ENCODE data around the gene NME7. TPM values are rescaled to one million over a fixed set of nuclear protein-coding genes. Genes with fewer than 3 reads are reported as not detected.

Gene NME7
- total RNA-seq, 2 donors from 2014 or later = 10.3 to 16.3 TPM

DNA sequence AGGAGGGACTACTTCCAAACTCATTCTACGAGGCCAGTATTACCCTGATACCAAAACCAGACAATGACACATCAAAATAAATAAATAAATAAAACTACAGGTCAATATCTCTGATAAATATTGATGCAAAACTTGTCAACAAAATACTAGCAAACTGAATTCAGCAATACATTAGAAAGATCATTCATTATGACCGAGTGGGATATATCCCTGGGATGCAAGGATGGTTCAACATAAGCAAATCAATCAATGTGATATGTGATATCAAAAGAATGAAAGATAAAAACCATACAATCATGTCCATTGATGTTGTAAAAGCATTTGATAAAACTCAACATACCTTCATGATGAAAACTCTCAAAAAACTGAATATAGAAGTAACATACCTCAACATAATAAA is 36.7 kb downstream of the NME7 start:
- DNase-seq (ENCODE audit: low spot score) = no peak
- H3K36me3 ChIP-seq = no peaks in the 10 kb centered on the region
- no peak overlapping the region for H3K27ac ChIP-seq
- H3K4me1 ChIP-seq (replicated peaks) = no peaks in the 10 kb centered on the region
- no peaks in the 10 kb centered on the region for H3K27me3 ChIP-seq (replicated peaks; ENCODE audit: insufficient read depth)
- intact Hi-C loops (cut with DNase I) = no loop called here
- 98% methylated on average over 2 of the region's 2 CpGs for WGBS
- H3K4me3 ChIP-seq = no peak overlapping the region
- H3K9me3 ChIP-seq = no peaks in the 10 kb centered on the region
- no peak for TF ChIP-seq POLR2AphosphoS5 (IDR thresholded peaks at IDR 0.05)
- TF ChIP-seq, protein P1, sequence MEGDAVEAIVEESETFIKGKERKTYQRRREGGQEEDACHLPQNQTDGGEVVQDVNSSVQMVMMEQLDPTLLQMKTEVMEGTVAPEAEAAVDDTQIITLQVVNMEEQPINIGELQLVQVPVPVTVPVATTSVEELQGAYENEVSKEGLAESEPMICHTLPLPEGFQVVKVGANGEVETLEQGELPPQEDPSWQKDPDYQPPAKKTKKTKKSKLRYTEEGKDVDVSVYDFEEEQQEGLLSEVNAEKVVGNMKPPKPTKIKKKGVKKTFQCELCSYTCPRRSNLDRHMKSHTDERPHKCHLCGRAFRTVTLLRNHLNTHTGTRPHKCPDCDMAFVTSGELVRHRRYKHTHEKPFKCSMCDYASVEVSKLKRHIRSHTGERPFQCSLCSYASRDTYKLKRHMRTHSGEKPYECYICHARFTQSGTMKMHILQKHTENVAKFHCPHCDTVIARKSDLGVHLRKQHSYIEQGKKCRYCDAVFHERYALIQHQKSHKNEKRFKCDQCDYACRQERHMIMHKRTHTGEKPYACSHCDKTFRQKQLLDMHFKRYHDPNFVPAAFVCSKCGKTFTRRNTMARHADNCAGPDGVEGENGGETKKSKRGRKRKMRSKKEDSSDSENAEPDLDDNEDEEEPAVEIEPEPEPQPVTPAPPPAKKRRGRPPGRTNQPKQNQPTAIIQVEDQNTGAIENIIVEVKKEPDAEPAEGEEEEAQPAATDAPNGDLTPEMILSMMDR (IDR thresholded peaks at IDR 0.05) = no peak
- no peak for TF ChIP-seq POLR2A (IDR thresholded peaks at IDR 0.05)

GRCh38 chr1:169329383-169329782 is 38.2 kb downstream of the NME7 start:
- 100% methylated on average over 1 of the region's 1 CpG for WGBS
- no peaks in the 10 kb centered on the region for H3K9me3 ChIP-seq

DNA sequence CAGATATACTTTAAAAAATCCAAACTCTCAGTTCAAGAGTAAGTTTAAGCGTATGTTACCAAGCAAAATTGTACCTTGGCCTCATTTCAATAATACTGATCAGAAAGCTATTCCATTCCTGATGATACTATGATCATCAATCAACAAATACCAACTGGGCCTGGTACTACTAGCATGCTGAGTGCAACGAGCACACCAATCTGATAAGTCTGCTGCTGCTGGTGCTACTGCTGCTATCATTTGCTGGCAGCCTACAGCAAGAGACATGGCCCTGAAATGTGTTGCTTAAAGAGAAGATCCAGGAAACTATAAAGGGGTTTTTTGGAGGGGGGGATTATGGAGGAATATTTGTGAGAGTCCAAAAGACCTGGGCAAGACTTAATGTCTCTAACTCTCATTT is 39.7 kb downstream of the NME7 start:
- no peak overlapping the region for H3K27ac ChIP-seq
- no peak for DNase-seq (ENCODE audit: low spot score)
- H3K4me3 ChIP-seq = no peak overlapping the region
- TF ChIP-seq, protein P1 (IDR thresholded peaks at IDR 0.05) = no peak
- TF ChIP-seq POLR2A (IDR thresholded peaks at IDR 0.05) (no peak), POLR2AphosphoS5 (IDR thresholded peaks at IDR 0.05) (no peak)
- no peaks in the 10 kb centered on the region for H3K36me3 ChIP-seq
- H3K4me1 ChIP-seq (replicated peaks) = no peaks in the 10 kb centered on the region
- no peaks in the 10 kb centered on the region for H3K27me3 ChIP-seq (replicated peaks; ENCODE audit: insufficient read depth)
- H3K9me3 ChIP-seq = no peaks in the 10 kb centered on the region
- intact Hi-C loops (cut with DNase I) = no loop called here
- 89% methylated on average over 2 of the region's 2 CpGs for WGBS

More at GRCh38 chr1:169329383-169329782, 38.2 kb downstream of the NME7 start:
- no peaks in the 10 kb centered on the region for H3K36me3 ChIP-seq
- H3K4me1 ChIP-seq (replicated peaks) = no peaks in the 10 kb centered on the region
- DNase-seq (ENCODE audit: low spot score) = no peak
- no peak overlapping the region for H3K4me3 ChIP-seq
- no peaks in the 10 kb centered on the region for H3K27me3 ChIP-seq (replicated peaks; ENCODE audit: insufficient read depth)
- no peak for TF ChIP-seq POLR2A (IDR thresholded peaks at IDR 0.05)
- TF ChIP-seq, protein P1 (IDR thresholded peaks at IDR 0.05) = no peak
- no peak for TF ChIP-seq POLR2AphosphoS5 (IDR thresholded peaks at IDR 0.05)
- no peak overlapping the region for H3K27ac ChIP-seq
- intact Hi-C loops (cut with DNase I) = no loop called here

- H3K36me3 ChIP-seq = no peaks in the 10 kb centered on the region
- no peaks in the 10 kb centered on the region for H3K4me1 ChIP-seq (replicated peaks)
- no peak overlapping the region for H3K4me3 ChIP-seq
- DNase-seq (ENCODE audit: low spot score) = no peak
- TF ChIP-seq POLR2A (IDR thresholded peaks at IDR 0.05) (no peak), POLR2AphosphoS5 (IDR thresholded peaks at IDR 0.05) (no peak)
- TF ChIP-seq, protein P1 (IDR thresholded peaks at IDR 0.05) = no peak
- H3K27me3 ChIP-seq (replicated peaks; ENCODE audit: insufficient read depth) = no peaks in the 10 kb centered on the region
- no peaks in the 10 kb centered on the region for H3K9me3 ChIP-seq
- intact Hi-C loops (cut with DNase I) = no loop called here
- no peak overlapping the region for H3K27ac ChIP-seq
Observed at GRCh38 chr1:169326956-169327268, 40.7 kb downstream of the NME7 start.

GRCh38 chr1:169326261-169326955 is 41.2 kb downstream of the NME7 start:
- DNase-seq (ENCODE audit: low spot score) = no peak
- TF ChIP-seq, protein P1 (IDR thresholded peaks at IDR 0.05) = no peak
- TF ChIP-seq POLR2AphosphoS5 (IDR thresholded peaks at IDR 0.05) (no peak), POLR2A (IDR thresholded peaks at IDR 0.05) (no peak)
- no peaks in the 10 kb centered on the region for H3K27me3 ChIP-seq (replicated peaks; ENCODE audit: insufficient read depth)
- no peaks in the 10 kb centered on the region for H3K9me3 ChIP-seq
- no peak overlapping the region for H3K4me3 ChIP-seq
- 70% methylated on average over 3 of the region's 3 CpGs for WGBS
- intact Hi-C loops (cut with DNase I) = no loop called here
- no peaks in the 10 kb centered on the region for H3K36me3 ChIP-seq
- no peak overlapping the region for H3K27ac ChIP-seq
- no peaks in the 10 kb centered on the region for H3K4me1 ChIP-seq (replicated peaks)
